Measurements from ENCODE around the gene AK8.

DNA sequence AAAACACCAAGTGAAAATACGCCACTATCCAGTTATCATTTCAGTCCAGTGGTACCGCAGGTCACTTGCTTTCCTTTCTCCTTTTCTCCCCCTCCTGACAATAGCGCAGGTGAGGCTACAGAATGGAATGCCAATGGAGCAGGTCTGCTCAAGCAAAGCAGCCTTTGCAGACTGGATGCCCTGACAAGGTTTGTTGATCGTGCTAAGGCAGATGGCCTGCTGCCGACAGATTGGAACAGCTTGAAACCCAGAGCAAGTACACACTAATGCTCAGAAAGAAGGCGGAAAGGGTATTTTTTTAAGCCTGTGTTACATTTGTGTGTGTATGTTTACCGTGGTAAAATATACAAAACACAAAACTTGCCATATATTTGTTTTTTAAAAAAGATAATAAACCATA lies 20.0 kb upstream of the AK8 start:
- TF ChIP-seq, protein P1, sequence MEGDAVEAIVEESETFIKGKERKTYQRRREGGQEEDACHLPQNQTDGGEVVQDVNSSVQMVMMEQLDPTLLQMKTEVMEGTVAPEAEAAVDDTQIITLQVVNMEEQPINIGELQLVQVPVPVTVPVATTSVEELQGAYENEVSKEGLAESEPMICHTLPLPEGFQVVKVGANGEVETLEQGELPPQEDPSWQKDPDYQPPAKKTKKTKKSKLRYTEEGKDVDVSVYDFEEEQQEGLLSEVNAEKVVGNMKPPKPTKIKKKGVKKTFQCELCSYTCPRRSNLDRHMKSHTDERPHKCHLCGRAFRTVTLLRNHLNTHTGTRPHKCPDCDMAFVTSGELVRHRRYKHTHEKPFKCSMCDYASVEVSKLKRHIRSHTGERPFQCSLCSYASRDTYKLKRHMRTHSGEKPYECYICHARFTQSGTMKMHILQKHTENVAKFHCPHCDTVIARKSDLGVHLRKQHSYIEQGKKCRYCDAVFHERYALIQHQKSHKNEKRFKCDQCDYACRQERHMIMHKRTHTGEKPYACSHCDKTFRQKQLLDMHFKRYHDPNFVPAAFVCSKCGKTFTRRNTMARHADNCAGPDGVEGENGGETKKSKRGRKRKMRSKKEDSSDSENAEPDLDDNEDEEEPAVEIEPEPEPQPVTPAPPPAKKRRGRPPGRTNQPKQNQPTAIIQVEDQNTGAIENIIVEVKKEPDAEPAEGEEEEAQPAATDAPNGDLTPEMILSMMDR (IDR thresholded peaks at IDR 0.05) = no peak
- TF ChIP-seq EP300 (IDR thresholded peaks at IDR 0.05) = no peak
- no peak for TF ChIP-seq POLR2A (IDR thresholded peaks at IDR 0.05)
- TF ChIP-seq POLR2AphosphoS5 (IDR thresholded peaks at IDR 0.05) = no peak
